Measurements from ENCODE around the gene RIMKLB.
"Not testable (repeated sequence)": the region's sequence is repeated elsewhere in the genome, so short reads cannot be mapped to it uniquely, and the experiment has no call there.

Gene RIMKLB

DNA sequence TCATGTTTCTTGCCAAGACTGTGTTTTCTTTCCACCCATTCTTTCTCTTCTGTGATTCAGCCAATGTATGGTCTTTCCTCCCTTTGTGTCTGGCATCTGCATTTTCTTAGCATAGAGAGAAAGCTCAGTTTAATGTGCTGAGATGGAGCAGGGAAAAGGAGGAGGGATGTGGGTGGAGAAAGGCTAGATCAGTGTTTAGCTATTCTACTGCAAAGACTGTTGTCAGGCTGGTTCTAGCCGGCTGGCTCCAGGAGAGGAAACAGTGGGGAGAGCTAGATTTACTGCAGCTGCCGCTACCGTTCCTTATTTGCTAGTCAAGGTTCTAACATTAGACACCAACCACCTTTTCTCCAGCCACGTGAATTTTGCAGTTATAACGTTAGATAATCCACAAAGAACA lies 5.2 kb upstream of the RIMKLB start:
- DNase-seq (no peak), ATAC-seq (no peak)

- no peak for ATAC-seq
- no peak for DNase-seq
These were observed 2.7 kb upstream of the RIMKLB start for GRCh38 chr12:8695116-8695515.

GRCh38 chr12:8696442-8697090 lies 1.2 kb upstream of the RIMKLB start:
- ATAC-seq: no peak
- DNase-seq: no peak

DNA sequence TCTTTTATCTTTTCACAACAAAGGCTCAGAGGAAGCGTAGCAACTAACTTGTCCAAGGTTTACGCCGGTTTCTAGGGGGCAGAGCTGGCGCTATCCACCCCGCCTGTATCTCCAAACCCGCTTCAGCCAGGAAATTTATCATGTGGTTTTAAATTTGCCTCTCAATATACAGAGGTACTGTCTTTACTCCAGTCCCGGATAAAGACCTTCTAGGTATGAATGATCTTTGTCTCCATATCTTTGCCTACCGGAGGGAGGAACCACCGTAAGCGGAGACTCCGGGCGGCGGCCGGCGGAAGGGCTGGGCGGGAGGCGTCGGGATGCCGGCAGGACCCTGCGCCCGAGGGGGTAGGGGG lies 693 bp upstream of the RIMKLB start:
- DNase-seq: peak; percentile 10
- peak; percentile 4 for ATAC-seq

GRCh38 chr12:8698132-8698851 lies 501 bp downstream of the RIMKLB start:
- ATAC-seq: peak; percentile 44
- DNase-seq: peak; percentile 61

- DNase-seq (no peak), ATAC-seq (no peak)
These were observed 1.1 kb downstream of the RIMKLB start for GRCh38 chr12:8698879-8699278.

DNA sequence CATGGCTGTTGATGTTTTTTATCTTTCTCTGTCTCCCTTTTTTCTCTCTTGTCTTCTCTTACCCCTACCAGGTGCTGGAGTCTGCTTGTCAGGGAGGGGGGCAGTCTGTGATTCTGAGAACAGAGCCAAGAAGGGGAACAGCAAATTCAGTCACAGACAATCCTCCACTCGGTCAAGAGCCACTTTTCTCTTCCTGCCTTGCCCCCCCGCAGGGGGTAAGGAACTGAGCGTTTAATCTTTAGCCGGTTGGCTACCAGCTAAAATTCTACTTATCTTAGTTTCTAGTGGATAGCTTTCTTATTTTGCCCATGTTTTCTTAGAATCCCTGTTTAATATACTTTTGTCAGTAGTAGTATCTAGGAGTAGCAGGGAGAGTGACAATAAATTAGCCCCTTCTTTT lies 1.9 kb downstream of the RIMKLB start:
- DNase-seq: no peak
- ATAC-seq: no peak

DNA sequence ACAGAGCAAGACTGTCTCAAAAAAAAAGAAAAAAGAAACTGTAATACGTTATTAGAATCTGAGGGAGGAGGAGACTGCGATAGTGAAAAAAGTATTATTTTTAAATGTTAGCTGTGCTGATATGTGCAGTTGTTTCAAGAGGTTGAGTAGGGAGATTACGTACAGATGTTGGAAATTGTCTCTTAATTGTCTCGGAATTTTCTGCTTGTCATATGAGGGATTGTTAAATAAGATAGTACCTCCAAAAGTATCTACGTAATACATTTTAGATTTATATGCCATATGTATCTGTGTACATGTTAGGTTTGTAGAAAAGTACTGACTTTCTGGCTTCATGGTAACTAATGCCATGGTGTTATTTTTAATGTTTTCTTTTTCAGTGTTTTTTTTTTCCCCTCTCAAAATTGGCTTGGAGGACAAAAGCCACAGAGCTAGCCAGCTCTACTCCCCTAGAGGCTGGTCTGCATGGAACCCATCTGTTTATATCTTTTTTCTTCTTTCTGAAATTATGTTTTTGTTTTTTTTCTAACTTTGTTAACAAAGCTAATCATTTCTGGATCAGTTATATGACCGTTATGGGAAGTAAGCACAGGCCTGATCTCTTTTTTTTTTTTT lies 3.4 kb downstream of the RIMKLB start:
- ATAC-seq (no peak), DNase-seq (no peak)

- no peak for DNase-seq
- no peak for ATAC-seq
These were observed 4.4 kb downstream of the RIMKLB start for GRCh38 chr12:8702159-8702558.

DNA sequence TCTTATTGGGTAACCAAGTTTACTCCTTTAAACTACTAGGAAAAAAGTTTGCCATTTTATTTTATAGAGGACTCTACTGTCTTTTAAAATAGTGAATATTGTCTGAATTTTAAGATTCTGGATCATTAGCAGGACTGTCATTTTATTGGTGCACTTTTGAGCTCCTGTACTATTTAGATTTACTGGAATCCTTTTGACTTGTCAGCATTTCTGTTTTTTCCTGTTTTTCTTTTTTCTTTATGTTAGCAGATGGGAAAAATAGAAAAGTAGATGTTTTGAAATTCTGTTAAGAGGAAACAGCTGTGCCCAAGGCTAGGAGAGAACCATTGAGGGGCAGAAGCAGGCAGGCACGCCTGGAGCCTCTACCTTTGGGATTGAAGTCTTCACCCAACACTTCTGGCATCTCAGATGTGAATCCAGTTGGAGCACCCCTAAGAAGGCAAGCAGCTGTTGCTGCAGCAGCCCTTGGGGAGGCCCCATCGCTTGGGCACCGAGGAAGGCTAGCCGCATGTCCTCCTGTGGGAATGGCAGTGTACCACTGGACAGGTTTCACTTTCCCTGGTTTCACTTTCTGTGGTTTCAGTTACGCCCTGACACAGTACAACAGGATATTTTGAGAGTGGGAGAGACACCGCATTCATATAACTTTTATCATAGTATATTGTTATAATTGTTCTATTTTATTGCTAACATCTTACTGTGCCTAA lies 11.5 kb downstream of the RIMKLB start:
- DNase-seq (no peak), ATAC-seq (no peak)

GRCh38 chr12:8712572-8712971 lies 14.8 kb downstream of the RIMKLB start:
- no peak for ATAC-seq

GRCh38 chr12:8722286-8722800 lies 24.6 kb downstream of the RIMKLB start:
- ATAC-seq: no peak

More at GRCh38 chr12:8712572-8712971, 14.8 kb downstream of the RIMKLB start:
- no peak for DNase-seq

GRCh38 chr12:8734873-8735381 lies 37.1 kb downstream of the RIMKLB start:
- no peak for ATAC-seq
- DNase-seq: no peak

More at GRCh38 chr12:8722286-8722800, 24.6 kb downstream of the RIMKLB start:
- DNase-seq: no peak

- DNase-seq (no peak), ATAC-seq (no peak)
These were observed 44.7 kb downstream of the RIMKLB start for GRCh38 chr12:8742501-8742900.

- DNase-seq, ATAC-seq: not testable (repeated sequence)
These were observed 45.3 kb downstream of the RIMKLB start for GRCh38 chr12:8743121-8743520.

GRCh38 chr12:8745631-8746030 lies 47.8 kb downstream of the RIMKLB start:
- not testable (repeated sequence) for ATAC-seq, DNase-seq

GRCh38 chr12:8746046-8746445 lies 48.3 kb downstream of the RIMKLB start:
- ATAC-seq (no peak), DNase-seq (no peak)

DNA sequence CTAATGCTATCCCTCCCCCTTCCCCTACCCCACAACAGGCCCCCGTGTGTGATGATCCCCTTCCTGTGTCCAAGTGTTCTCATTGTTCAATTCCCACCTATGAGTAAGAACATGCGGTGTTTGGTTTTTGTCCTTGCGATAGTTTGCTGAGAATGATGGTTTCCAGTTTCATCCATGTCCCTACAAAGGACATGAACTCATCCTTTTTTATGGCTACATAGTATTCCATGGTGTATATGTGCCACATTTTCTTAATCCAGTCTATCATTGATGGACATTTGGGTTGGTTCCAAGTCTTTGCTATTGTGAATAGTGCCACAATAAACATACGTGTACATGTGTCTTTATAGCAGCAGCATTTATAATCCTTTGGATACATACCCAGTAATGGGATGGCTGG lies 62.3 kb downstream of the RIMKLB start:
- not testable (repeated sequence) for ATAC-seq, DNase-seq

DNA sequence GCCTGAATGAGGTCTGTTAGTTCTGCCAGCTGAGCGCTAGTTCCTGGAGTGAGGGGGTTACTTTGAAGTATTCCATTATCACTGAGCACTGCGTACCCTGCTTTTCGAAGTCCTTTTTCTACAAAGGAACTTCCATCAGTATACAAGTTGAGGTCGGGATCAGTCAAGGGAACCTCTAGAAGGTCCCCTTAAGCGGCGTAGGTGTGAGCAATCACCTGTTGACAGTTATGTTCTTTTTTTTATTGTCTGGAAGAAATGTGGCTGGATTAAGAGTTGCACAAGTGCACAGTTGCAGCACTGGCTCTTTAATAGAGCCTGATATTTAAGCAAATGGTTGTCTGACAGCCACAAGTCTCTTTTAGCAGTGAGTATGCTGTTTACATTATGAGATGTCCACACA lies 64.9 kb downstream of the RIMKLB start:
- DNase-seq, ATAC-seq: not testable (repeated sequence)

GRCh38 chr12:8766121-8766520 lies 68.3 kb downstream of the RIMKLB start:
- DNase-seq, ATAC-seq: not testable (repeated sequence)

DNA sequence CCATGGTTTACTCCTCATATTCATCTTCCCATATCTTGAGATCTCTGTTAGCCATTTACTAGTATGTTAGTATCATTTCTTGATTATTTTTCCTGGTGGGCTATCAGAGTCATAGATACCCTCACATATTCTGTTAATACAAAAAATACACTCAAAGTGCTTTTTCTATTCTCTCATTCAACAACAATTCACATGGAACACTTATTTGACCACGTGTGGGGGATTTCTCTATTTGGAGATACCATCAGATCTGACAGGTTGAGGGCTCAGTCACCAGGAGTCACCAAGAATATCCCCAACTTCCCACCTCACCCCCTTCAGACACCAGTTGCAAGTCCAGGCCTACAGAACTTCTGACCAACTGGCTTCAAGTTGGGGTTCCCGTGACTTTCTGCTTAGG lies 72.7 kb downstream of the RIMKLB start:
- DNase-seq (no peak), ATAC-seq (no peak)

DNA sequence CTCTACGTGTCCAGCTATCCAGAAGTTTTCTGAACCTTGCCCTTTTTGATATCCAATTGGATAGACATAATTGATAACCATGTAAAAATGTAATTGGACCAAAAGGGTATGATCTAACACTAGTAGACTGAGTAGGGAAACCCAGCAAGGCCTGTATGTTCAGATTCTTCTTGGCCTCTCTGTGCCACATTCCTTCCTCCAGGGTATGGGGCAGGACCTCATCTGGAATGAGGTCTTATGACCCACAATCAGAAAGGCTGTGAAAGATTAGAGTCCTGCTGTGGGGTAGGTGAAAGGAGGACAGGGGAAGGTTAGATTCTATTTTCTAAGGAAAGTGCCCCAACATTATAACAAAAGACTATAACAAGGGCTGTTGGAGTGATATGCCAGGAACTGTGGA lies 73.3 kb downstream of the RIMKLB start:
- DNase-seq (no peak), ATAC-seq (no peak)

All from stimulated activated naive CD8-positive, alpha-beta T cell treated with anti-CD3 and anti-CD28 coated beads, Interleukin-15, Interleukin-2, amounts not matched to agents 100 U/mL and 50 U/mL, for 24 hours (primary cell).